Measurements from ENCODE around the gene CDHR2.
"Not testable (repeated sequence)": the region's sequence is repeated elsewhere in the genome, so short reads cannot be mapped to it uniquely, and the experiment has no call there.

Gene CDHR2

DNA sequence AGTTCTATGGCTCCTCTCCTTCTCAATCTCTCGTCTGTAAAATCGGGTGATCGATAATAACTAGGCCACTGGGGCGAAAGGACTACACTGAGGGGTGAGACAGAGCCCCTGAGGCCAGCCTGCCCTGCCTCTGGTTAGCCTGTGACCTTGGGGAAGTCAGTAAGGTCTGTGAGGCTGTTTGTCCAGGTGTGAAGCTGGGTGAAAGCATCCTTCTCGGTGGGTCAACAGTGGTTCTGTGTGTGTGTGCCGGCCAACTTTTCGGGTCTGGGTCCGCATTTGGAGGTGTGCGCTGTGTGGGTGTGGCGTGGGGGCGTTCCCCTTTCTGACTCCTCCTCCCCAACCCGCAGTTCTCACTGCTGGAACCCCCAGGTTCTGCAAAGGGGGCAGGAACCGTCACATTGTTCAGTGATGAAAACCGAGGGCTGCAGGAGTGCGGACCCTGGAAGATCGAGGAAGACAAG, 7.0 kb upstream of the CDHR2 start:
- TF ChIP-seq ZNF274 (IDR thresholded peaks at IDR 0.05; ENCODE audit: low read depth, low read length) = no peak
- peak overlapping the region; percentile 69; the same call in 1 of the 2 replicates for H3K4me3 ChIP-seq (ENCODE audit: low read length)

- peak overlapping the region; percentile 69; the same call in 1 of the 2 replicates for H3K4me3 ChIP-seq (ENCODE audit: low read length)
- no peak for TF ChIP-seq ZNF274 (IDR thresholded peaks at IDR 0.05; ENCODE audit: low read depth, low read length)
These were observed 6.3 kb upstream of the CDHR2 start for GRCh38 chr5:176542596-176543427.

DNA sequence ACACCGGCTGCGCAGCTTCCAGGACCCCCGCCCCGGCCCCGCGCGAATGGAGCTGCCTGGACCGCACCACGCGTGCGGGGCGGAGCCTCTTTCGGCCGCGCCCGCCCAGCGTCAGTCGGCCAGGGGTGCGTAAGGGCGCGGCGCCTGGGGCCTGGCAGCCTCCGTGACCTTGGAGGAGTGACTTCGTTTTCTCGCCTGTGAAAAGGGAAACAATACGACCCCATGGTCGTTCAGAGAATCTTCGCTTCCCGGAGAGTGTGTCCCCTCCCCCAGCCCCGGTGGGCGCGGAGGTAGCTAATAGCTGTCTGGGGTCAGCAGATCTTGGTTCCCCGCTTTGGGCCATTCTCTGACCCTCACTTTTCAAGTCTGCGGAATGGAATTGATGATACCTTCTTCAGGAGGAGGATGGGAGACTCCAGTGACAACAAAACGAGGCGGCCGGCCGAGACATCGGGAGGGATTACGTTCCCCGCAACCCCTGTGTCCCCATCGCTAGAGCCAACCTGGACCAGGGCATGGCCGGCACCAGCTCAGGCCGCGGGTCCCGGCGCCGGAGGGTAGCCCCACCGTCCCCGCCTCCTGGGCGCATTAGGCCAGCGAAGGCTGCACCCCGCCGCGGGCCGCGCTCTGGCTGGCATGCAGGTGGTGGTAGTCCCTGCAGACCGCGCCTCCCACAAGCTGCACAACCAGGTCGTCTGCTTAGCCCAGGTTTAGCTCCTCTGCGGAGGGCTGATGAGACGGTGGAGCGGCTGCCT, 5.5 kb upstream of the CDHR2 start:
- H3K4me3 ChIP-seq (ENCODE audit: low read length) = peak overlapping the region; percentile 69
- TF ChIP-seq ZNF274 (IDR thresholded peaks at IDR 0.05; ENCODE audit: low read depth, low read length) = no peak

GRCh38 chr5:176545388-176545736, 3.8 kb upstream of the CDHR2 start:
- no peak for TF ChIP-seq ZNF274 (IDR thresholded peaks at IDR 0.05; ENCODE audit: low read depth, low read length)
- no peak overlapping the region for H3K4me3 ChIP-seq (ENCODE audit: low read length)

DNA sequence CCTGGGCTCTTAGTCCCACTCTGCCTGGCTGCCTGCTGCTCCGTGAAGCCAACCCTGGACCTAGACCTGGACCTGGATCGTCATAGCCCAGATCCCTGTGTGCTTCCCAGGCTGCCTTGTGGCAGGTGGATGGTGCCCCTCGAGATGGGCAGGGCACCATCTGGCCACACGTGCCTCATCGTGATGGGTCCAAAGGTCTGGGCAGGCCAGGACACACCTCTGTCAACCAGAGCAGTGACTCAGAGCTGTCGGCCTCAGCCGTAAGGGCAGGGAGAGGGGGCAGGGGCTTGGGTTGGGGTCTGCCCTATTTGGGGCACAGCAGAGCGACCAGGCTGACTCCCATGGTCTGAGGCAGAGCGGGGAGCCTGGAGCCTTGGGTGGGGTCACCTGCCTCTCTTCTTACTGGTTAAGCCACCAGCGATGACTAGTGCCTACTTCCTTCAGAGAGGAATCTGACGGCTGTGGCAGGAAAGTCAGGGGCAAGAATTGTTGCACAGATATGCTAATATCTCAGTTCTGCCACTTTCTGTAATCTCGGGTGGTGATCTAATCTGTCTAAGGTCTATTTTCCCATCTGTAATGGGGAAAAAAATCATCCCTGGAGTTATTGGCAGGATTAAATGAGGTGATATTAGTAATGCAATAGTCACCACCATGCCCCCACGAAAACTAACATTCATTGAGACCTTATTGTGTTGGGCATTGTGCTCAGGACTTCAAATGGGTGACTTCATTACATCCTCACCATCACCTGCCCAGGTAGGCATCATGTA, 3.2 kb upstream of the CDHR2 start:
- TF ChIP-seq ZNF274 (IDR thresholded peaks at IDR 0.05; ENCODE audit: low read depth, low read length) = no peak
- no peak overlapping the region for H3K4me3 ChIP-seq (ENCODE audit: low read length)

DNA sequence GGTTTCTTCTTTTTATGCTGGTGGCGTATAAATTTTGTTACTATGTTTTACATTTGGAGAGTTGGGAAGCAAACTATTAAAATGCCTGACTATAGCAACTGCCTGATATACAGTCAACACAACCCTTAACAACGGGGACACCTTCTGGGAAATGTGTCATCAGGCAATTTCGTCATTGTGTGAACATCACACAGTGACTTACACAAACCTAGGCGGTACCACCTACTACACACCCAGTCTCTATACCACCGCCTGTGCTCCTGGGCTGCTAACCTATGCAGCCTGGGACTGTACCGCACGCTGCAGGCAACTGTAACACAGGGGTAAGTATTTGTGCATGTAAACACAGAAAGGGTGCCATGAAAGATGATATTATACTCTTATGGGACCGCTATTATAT, 1.3 kb upstream of the CDHR2 start:
- H3K4me3 ChIP-seq (ENCODE audit: low read length) = no peak overlapping the region
- TF ChIP-seq ZNF274 (IDR thresholded peaks at IDR 0.05; ENCODE audit: low read depth, low read length) = no peak

DNA sequence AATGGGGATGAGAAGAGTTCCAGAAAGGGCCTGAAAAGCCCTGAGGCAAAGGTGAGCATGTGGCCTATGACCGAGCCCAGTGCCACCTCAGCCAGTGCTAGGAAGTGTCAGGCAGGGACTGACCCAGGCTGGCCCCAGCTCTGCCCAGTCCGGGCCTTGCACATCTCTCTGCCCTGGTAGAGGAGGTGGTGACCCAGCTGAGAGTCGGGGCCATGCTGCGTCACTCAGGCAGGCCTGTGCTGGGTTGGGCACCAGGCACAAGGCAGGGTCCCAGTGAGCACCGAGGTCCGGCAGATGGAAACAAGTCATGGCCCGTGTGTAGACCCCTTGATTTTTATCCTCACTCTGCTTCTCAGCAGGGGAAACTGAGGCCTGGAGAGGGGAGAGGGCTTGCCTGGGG, 729 bp downstream of the CDHR2 start:
- no peak for TF ChIP-seq ZNF274 (IDR thresholded peaks at IDR 0.05; ENCODE audit: low read depth, low read length)
- H3K4me3 ChIP-seq (ENCODE audit: low read length) = no peak overlapping the region

- no peak for TF ChIP-seq ZNF274 (IDR thresholded peaks at IDR 0.05; ENCODE audit: low read depth, low read length)
These were observed 1.2 kb downstream of the CDHR2 start for GRCh38 chr5:176550275-176550831.

GRCh38 chr5:176550937-176551336, 1.8 kb downstream of the CDHR2 start:
- not testable (repeated sequence) for H3K4me3 ChIP-seq (ENCODE audit: low read length)

More at GRCh38 chr5:176550275-176550831, 1.2 kb downstream of the CDHR2 start:
- no peak overlapping the region for H3K4me3 ChIP-seq (ENCODE audit: low read length)

DNA sequence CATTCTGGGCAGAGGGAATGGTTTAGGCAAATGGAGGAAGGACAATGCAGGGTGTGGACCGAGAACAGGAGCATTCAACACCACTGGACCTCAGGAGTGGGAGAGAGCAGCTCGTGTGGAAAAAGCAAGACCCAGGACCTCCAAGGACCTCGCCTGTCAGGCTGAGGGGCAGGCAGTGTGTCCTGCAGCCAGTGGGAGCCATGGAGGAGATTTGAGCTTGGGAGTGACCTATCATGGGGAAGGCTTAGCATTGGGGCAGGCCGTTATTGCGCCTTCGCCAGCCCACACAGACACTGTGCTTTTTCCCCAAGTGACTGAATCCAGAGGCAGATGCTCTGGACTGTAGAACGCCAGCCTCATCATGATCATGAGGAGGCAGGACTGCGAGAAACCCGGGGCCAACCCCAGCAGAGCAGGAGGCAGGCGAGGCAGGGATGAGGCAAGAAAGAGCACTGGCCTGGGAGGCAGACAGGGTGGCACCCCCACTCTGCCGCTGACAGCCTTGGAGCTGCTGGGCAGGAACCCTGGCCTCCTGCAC, 3.3 kb downstream of the CDHR2 start:
- TF ChIP-seq ZNF274 (IDR thresholded peaks at IDR 0.05; ENCODE audit: low read depth, low read length) = no peak
- no peak overlapping the region for H3K4me3 ChIP-seq (ENCODE audit: low read length)

DNA sequence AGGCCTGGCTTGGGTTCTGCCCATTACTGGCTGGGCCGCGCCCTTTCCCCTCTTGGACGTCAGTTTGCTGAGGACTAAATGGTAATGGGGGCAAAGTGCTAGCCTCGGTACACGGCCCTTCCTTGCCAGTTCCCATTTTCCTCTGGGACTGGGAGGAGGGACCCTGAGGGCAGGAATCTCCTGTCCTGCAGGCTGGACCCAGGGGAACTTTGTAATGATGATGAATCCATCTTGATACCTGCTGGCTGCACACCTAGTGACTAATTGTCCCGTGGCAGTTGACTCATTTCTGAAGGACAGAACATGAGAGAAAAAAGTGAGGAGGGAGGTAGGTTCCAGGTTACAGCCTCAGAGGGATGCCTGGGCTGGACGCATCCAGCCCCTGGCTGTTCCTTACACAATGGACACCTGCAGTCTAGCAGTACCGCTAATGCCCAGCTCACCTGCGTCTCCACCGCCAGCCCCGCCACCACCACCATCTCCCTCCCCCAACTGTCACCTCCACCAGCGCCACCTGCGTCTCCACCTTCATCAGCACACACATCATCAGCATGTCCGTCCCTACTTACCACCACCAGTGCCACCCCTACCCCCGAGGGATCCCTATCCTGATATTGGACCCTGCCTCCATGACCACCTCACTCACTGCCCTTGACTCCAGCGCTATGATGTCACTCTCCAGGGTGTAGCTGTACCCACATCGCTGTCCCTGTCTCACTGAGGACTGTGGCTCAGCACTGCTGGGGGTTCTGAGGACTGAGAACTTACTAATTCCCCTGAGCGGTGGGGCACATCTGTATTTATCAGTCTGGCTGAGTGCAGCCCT, 4.3 kb downstream of the CDHR2 start:
- no peak for TF ChIP-seq ZNF274 (IDR thresholded peaks at IDR 0.05; ENCODE audit: low read depth, low read length)
- no peak overlapping the region for H3K4me3 ChIP-seq (ENCODE audit: low read length)

DNA sequence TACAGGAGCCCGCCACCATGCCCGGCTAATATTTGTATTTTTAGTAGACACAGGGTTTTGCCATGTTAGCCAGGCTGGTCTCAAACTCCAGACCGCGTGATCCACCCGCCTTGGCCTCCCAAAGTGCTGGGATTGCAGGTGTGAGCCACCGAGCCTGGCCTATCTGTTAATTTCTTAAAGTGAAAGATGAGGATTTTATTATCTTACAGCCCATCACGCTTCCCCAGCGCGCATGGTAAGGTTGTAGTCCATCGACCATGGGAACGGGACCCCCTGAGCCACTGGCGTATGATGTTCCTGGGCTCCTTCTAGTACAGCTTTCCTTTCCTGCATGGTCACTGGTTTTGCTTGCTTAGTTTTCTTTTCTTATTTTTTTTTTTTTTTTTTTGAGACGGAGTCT, 8.7 kb downstream of the CDHR2 start:
- no peak for TF ChIP-seq ZNF274 (IDR thresholded peaks at IDR 0.05; ENCODE audit: low read depth, low read length)
- no peak overlapping the region for H3K4me3 ChIP-seq (ENCODE audit: low read length)

- no peak for TF ChIP-seq ZNF274 (IDR thresholded peaks at IDR 0.05; ENCODE audit: low read depth, low read length)
- no peak overlapping the region for H3K4me3 ChIP-seq (ENCODE audit: low read length)
These were observed 10.5 kb downstream of the CDHR2 start for GRCh38 chr5:176559683-176560082.

Data from GM08714 (cell line).